Right atrium auricular region (tissue), 2 donors: ENCODE measurements around the gene DDR1. TPM values are rescaled to one million over a fixed set of nuclear protein-coding genes. Genes with fewer than 3 reads are reported as not detected.
"Not testable (repeated sequence)": the region's sequence is repeated elsewhere in the genome, so short reads cannot be mapped to it uniquely, and the experiment has no call there.

Source experiments
- DNase-seq: peaks from one replicate; pipeline ENCODE4 v3.0.0-alpha.2; 2019; ENCODE audit warnings: low spot score
- H3K27ac ChIP-seq, 2 donors: fragments of 200-600 bp; sonication (generic); 1 replicate in 1 of 2; 2 replicates in 1 of 2; pipeline ENCODE4 v1.5.1; 2016 to 2019
- H3K27me3 ChIP-seq, 2 donors: fragments of 200-600 bp; sonication (generic); one replicate each; pipeline versions ENCODE4 v1.5.1 to v1.6.0; 2017 to 2019
- H3K36me3 ChIP-seq: fragments of 200-600 bp; sonication (generic); one replicate; pipeline ENCODE4 v1.5.1; 2016
- H3K4me1 ChIP-seq, 2 donors: fragments of 200-600 bp; sonication (generic); one replicate each; pipeline versions ENCODE4 v1.5.1 to v1.6.0; 2017 to 2019
- H3K4me3 ChIP-seq, 2 donors: fragments of 200-600 bp; sonication (generic); 1 replicate in 1 of 2; 2 replicates in 1 of 2; pipeline ENCODE4 v1.5.1; 2017 to 2019; ENCODE audit warnings: mild to moderate bottlenecking in 1 of 2, moderate library complexity in 1 of 2
- H3K9me3 ChIP-seq, 2 donors: fragments of 200-600 bp; sonication (generic); one replicate each; pipeline ENCODE4 v1.5.1; 2019
- total RNA-seq, 2 donors: library from RNA; depleted of rRNA; stranded (reverse); fragments of >200 nt; gene quantifications; one replicate each; pipeline ENCODE4 v1.1.0, GENCODE V29; 2016
- TF ChIP-seq, protein P1 (sequence below), 2 donors: fragments of 200-600 bp; sonication (generic); IDR thresholded peaks; one replicate each; pipeline ENCODE4 v1.5.1; 2019; ENCODE audit warnings: antibody characterized with exemption in 2 of 2

DDR1 gene
- total RNA-seq, 2 donors from 2014 or later, result 61.7 to 106 TPM

- Histone ChIP-seq H3K27ac (no peak overlapping the region), H3K4me3 (no peak overlapping the region), H3K4me1 (peaks cover 0 to 21% of the 10 kb centered on the region in 2 donors), H3K9me3 (no peaks in the 10 kb centered on the region), H3K27me3 (no peaks in the 10 kb centered on the region), H3K36me3 (no peaks in the 10 kb centered on the region)
- TF ChIP-seq, protein P1, sequence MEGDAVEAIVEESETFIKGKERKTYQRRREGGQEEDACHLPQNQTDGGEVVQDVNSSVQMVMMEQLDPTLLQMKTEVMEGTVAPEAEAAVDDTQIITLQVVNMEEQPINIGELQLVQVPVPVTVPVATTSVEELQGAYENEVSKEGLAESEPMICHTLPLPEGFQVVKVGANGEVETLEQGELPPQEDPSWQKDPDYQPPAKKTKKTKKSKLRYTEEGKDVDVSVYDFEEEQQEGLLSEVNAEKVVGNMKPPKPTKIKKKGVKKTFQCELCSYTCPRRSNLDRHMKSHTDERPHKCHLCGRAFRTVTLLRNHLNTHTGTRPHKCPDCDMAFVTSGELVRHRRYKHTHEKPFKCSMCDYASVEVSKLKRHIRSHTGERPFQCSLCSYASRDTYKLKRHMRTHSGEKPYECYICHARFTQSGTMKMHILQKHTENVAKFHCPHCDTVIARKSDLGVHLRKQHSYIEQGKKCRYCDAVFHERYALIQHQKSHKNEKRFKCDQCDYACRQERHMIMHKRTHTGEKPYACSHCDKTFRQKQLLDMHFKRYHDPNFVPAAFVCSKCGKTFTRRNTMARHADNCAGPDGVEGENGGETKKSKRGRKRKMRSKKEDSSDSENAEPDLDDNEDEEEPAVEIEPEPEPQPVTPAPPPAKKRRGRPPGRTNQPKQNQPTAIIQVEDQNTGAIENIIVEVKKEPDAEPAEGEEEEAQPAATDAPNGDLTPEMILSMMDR (IDR thresholded peaks at IDR 0.05), result no peak
- no peak for DNase-seq
These were observed 36.8 kb upstream of the DDR1 start for GRCh38 chr6:30847421-30847970.

DNA sequence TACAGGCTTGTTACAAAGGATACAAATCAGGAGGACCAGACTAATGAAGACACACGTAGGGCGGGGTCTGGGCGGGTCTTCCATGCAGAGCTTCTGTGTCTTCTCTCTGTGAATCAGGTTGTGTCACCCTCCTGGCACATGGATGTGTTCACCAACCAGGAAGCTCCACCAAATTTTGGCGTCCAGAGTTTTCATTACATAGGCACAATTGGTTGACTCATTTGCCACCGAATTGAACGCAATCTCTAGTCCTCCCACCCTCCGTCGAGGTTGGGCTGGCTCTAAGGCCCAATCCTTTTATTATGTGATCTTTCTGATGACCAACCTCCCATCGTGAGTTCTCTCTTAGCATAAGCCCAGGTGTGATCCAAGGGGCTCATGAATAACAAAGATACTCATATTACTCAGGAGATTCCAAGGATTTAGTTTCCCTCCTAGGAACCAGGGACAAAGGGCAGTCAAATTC, 36.3 kb upstream of the DDR1 start:
- Histone ChIP-seq H3K4me3 (no peak overlapping the region), H3K27me3 (no peaks in the 10 kb centered on the region), H3K9me3 (no peaks in the 10 kb centered on the region), H3K27ac (no peak overlapping the region), H3K36me3 (no peaks in the 10 kb centered on the region), H3K4me1 (peaks cover 0 to 16% of the 10 kb centered on the region in 2 donors)
- no peak for DNase-seq
- TF ChIP-seq, protein P1 (IDR thresholded peaks at IDR 0.05), result no peak

DNA sequence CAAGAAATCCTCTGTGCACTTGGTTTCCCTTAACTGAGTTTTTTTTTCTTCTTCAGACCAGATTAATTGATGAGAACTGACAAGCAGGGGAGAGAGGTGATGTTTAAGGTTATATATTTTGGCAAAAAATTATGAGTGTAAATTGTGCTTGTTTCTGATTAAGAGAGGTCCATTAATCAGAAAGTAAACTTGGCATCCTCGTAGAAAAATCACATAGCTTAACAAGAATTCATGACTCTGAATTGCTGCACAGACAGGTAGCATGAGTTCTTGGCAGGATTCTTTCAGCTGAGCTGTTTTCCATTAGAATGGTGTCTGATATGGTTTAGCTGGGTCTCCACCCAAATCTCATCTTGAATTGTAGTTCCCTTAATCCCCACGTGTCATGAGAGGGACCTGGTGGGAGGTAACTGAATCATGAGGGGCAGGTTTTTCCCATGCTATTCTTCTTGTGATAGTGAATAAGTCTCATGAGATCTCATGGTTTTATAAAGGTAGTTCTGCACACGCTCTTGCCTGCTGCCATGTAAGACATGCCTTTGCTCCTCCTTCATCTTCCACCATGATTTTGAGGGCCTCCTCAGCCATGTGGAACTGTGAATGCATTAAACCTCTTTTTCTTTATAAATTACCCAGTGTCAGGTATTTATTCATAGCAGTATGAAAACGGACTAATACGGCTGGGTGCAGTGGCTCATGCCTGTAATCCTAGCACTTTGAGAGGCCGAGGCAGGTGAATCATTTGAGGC, 34.2 kb upstream of the DDR1 start:
- DNase-seq, result no peak
- Histone ChIP-seq H3K27me3 (no peaks in the 10 kb centered on the region), H3K4me1 (no peaks in the 10 kb centered on the region), H3K4me3 (no peak overlapping the region), H3K27ac (no peak overlapping the region), H3K36me3 (no peaks in the 10 kb centered on the region), H3K9me3 (no peaks in the 10 kb centered on the region)
- TF ChIP-seq, protein P1 (IDR thresholded peaks at IDR 0.05), result no peak

GRCh38 chr6:30852459-30852858, 31.9 kb upstream of the DDR1 start:
- H3K36me3 ChIP-seq, H3K4me3 ChIP-seq, H3K27ac ChIP-seq, DNase-seq, H3K4me1 ChIP-seq, H3K9me3 ChIP-seq, H3K27me3 ChIP-seq: not testable (repeated sequence)

DNA sequence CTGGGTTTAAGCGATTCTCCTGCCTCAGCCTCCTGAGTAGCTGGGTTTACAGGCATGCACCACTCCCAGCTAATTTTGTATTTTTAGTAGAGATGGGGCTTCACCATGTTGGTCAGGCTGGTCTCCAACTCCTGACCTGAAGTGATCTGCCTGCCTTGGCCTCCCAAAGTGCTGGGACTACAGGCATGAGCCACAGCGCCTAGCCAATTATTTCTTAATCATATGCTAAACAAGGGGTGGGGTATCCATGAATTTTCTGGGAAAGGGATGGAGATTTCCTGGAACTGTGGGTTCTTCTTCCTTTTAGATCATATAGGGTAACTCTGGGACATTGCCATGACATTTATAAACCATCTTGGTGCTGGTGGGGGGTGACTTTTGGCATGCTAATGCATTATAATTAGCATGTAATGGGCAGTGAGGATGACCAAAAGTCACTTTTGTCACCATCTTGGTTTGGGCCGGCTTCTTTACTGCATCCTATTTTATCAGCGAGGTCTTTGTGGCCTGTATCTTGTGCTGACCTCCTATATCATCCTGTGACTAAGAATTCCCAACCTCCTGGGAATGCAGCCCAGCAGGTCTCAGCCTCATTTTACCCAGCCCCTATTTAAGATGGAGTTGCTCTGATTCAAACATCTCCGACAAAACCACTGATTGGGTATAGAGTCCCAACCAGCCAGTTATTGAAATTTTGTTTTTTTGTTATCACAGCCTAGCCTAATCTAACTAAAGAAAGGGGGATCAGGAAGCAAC, 29.9 kb upstream of the DDR1 start:
- TF ChIP-seq, protein P1 (IDR thresholded peaks at IDR 0.05), result no peak

DNA sequence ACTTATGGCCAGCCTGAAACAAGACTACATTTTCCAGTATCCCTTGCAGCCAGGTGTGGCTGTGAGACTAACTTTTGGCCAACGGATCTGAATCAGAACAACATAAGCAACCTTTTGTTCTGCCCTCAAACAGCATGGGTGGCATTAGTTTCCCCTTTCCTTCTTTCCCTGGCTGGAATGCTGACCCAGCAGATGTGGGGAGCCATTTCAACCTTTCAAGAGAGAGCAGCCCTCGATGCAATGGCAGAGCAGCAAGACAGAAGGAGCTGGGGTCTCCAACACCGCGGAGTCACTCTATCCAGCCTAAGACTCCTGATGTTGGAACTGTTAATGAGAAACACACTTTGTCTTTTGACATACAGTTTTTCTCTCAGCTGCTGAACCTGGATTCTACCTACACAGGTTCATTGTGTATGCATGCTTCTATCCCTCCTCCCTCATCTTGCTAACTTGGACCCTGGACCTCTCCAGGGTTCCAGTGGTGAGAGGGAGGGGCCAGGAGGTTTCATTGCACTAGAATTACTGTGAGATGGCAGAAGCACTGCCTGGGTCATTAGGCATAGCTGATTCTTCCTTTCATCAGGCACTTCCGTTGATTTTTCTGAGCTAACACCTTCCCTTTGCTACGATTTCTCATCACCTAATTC, 28.8 kb upstream of the DDR1 start:
- H3K27me3 ChIP-seq, result no peaks in the 10 kb centered on the region
- no peak for DNase-seq
- H3K27ac ChIP-seq, result no peak overlapping the region
- H3K36me3 ChIP-seq, result no peaks in the 10 kb centered on the region
- no peaks in the 10 kb centered on the region for H3K9me3 ChIP-seq
- TF ChIP-seq, protein P1 (IDR thresholded peaks at IDR 0.05), result no peak
- H3K4me1 ChIP-seq, result no peaks in the 10 kb centered on the region
- no peak overlapping the region for H3K4me3 ChIP-seq

More for the DNA sequence above, 29.9 kb upstream of the DDR1 start:
- Histone ChIP-seq H3K36me3 (no peaks in the 10 kb centered on the region), H3K27ac (no peak overlapping the region), H3K4me1 (no peaks in the 10 kb centered on the region), H3K27me3 (no peaks in the 10 kb centered on the region), H3K9me3 (no peaks in the 10 kb centered on the region), H3K4me3 (no peak overlapping the region)
- no peak for DNase-seq
